GM12891 (cell line): ENCODE data around the gene ARPP21. TPM values are rescaled to one million over a fixed set of nuclear protein-coding genes. Genes with fewer than 3 reads are reported as not detected.
A peak's percentile ranks its signal among the peaks of the same experiment; 100 is the strongest.
"Not testable (repeated sequence)": the region's sequence is repeated elsewhere in the genome, so short reads cannot be mapped to it uniquely, and the experiment has no call there.

ENCODE experiments used
- DNase-seq: peaks from one replicate; pipeline ENCODE4 v3.0.0; 2011; ENCODE audit warnings: low spot score; ENCODE audit not compliant: insufficient read length
- FAIRE-seq: peaks from 2 replicates; lab custom pipeline; 2011; peaks lifted over from hg19 to GRCh38; lab: Jason Lieb, UNC
- PAX5 ChIP-seq: IDR thresholded peaks from 2 replicates; pipeline ENCODE4 v1.6.1; 2011; ENCODE audit warnings: low read length, moderate library complexity, mild to moderate bottlenecking; ENCODE audit not compliant: insufficient read depth, severe bottlenecking
- POLR2A ChIP-seq: IDR thresholded peaks from 2 replicates; pipeline ENCODE4 v1.6.1; 2011; ENCODE audit warnings: low read depth, low read length, control low read depth
- POLR2AphosphoS5 ChIP-seq: IDR thresholded peaks from 2 replicates; pipeline ENCODE4 v1.6.1; 2011; ENCODE audit warnings: low read depth, low read length, control low read depth
- POU2F2 ChIP-seq: IDR thresholded peaks from 2 replicates; pipeline ENCODE4 v1.6.1; 2011; ENCODE audit warnings: low read depth, mild to moderate bottlenecking, control low read depth, low read length, moderate library complexity
- SPI1 ChIP-seq: IDR thresholded peaks from 2 replicates; pipeline ENCODE4 v1.6.1; 2011; ENCODE audit warnings: low read depth, low read length, control low read depth
- TAF1 ChIP-seq: IDR thresholded peaks from 2 replicates; pipeline ENCODE4 v1.6.1; 2011; ENCODE audit warnings: low read depth, low read length, control low read depth
- polyA plus RNA-seq: library from polyadenylated mRNA; unstranded; fragments of >200 nt; gene quantifications from one replicate; pipeline ENCODE4 v1.2.1, GENCODE V29; 2012; ENCODE audit warnings: low read depth, missing spikeins, inconsistent platforms; ENCODE audit not compliant: missing spikeins

ARPP21 gene
- not detected for polyA plus RNA-seq

GRCh38 chr3:35639254-35640186 lies at the start of gene ARPP21:
Gene ARPP21 (plus strand): TSS chr3:35639525. CDS start chr3:35681752, 42,227 bp downstream.
- FAIRE-seq (no peak), DNase-seq (peak; percentile 10)
- TF ChIP-seq POLR2A (no peak), PAX5 (no peak), POLR2AphosphoS5 (no peak), POU2F2 (no peak), TAF1 (no peak)

- DNase-seq (no peak), FAIRE-seq (no peak)
- TF ChIP-seq POLR2A, result no peak
- TF ChIP-seq SPI1, result peak; percentile 58; the same call in 1 of the 2 replicates
Measured at GRCh38 chr3:35592589-35593295, 46.6 kb upstream of the ARPP21 start.

GRCh38 chr3:35594739-35595138 lies 44.6 kb upstream of the ARPP21 start:
- FAIRE-seq (no peak), DNase-seq (no peak)
- TF ChIP-seq POLR2AphosphoS5 (no peak), SPI1 (no peak), POLR2A (no peak)

GRCh38 chr3:35596335-35596995 lies 42.9 kb upstream of the ARPP21 start:
- no peak for DNase-seq
- no peak for TF ChIP-seq POLR2AphosphoS5
- FAIRE-seq, result no peak

GRCh38 chr3:35597490-35597889 lies 41.8 kb upstream of the ARPP21 start:
- DNase-seq (no peak), FAIRE-seq (no peak)

GRCh38 chr3:35598804-35599203 lies 40.5 kb upstream of the ARPP21 start:
- FAIRE-seq (no peak), DNase-seq (no peak)
- no peak for TF ChIP-seq PAX5
- TF ChIP-seq TAF1, result no peak
- no peak for TF ChIP-seq POLR2AphosphoS5
- no peak for TF ChIP-seq POLR2A
- TF ChIP-seq POU2F2, result no peak
- no peak for TF ChIP-seq SPI1

More at GRCh38 chr3:35597490-35597889, 41.8 kb upstream of the ARPP21 start:
- no peak for TF ChIP-seq POLR2AphosphoS5

GRCh38 chr3:35601959-35602358 lies 37.4 kb upstream of the ARPP21 start:
- DNase-seq, result no peak
- TF ChIP-seq POLR2A, result no peak
- no peak for TF ChIP-seq SPI1
- TF ChIP-seq PAX5, result no peak
- no peak for TF ChIP-seq POLR2AphosphoS5
- TF ChIP-seq POU2F2, result no peak
- TF ChIP-seq TAF1, result no peak
- no peak for FAIRE-seq

GRCh38 chr3:35602395-35602936 lies 36.9 kb upstream of the ARPP21 start:
- no peak for DNase-seq
- no peak for TF ChIP-seq POU2F2
- no peak for TF ChIP-seq PAX5
- TF ChIP-seq SPI1, result no peak
- TF ChIP-seq POLR2A, result no peak
- no peak for TF ChIP-seq POLR2AphosphoS5
- TF ChIP-seq TAF1, result no peak
- no peak for FAIRE-seq

- TF ChIP-seq PAX5 (no peak), TAF1 (no peak), POLR2A (no peak), SPI1 (no peak), POU2F2 (no peak), POLR2AphosphoS5 (no peak)
- FAIRE-seq (no peak), DNase-seq (no peak)
Measured at GRCh38 chr3:35616346-35616745, 23.0 kb upstream of the ARPP21 start.

- DNase-seq (no peak), FAIRE-seq (no peak)
- TF ChIP-seq SPI1 (peak; percentile 16; the same call in 1 of the 2 replicates), POLR2A (no peak)
Measured at GRCh38 chr3:35617370-35617769, 22.0 kb upstream of the ARPP21 start.

- FAIRE-seq, DNase-seq: not testable (repeated sequence)
Measured at GRCh38 chr3:35620238-35620637, 19.1 kb upstream of the ARPP21 start.
